ENCODE results near the gene CHD1. TPM values are rescaled to one million over a fixed set of nuclear protein-coding genes. Genes with fewer than 3 reads are reported as not detected.

The CHD1 gene
- total and polyA plus RNA-seq, 9 of the 15 experiments (the other 6 are each of a cell fraction or from before 2014, with no cell fraction given), result 27.3 to 133 (median 58.7) TPM

DNA sequence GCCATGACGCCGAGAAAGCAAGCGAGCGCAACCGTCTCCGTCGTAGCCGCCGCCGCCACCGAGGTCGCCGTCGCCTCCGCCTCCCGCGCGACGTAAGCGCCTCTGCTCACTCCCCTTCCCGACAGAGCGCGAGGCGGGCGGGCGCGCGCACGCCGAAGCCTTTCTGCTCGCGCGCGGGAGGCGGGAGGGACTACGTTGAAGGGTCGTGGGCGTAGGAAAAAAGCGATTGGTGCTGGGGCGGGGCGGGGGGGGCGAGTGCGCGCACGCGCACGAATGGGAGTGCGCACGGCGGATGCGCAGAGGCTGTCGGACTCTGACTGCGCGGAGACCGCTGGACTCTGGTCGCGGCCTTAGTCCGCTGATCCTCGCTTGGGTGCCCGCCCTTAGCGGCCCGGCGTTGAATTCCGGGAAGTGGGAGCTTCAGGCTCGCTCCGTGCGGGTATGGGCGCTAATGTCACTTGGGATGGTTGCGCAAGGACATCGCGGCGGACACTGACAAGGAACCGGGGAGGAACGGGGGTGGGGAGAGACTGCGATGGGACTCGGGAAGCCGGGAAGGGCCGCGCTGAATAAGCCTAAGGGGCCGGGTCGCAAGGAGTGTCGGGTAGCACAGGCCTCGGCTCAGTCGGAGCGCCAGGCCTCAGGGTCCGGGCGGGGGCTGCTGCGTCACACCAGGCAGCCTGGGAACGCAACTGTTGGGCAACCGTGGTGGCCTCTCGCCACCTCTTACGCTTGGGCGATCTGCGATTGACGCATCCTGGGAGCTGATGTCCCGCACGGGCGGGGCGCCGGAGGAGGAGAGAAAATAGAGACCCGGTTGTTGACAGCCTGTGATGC lies at the start of gene CHD1 (continued):
- TF ChIP-seq, protein P1, sequence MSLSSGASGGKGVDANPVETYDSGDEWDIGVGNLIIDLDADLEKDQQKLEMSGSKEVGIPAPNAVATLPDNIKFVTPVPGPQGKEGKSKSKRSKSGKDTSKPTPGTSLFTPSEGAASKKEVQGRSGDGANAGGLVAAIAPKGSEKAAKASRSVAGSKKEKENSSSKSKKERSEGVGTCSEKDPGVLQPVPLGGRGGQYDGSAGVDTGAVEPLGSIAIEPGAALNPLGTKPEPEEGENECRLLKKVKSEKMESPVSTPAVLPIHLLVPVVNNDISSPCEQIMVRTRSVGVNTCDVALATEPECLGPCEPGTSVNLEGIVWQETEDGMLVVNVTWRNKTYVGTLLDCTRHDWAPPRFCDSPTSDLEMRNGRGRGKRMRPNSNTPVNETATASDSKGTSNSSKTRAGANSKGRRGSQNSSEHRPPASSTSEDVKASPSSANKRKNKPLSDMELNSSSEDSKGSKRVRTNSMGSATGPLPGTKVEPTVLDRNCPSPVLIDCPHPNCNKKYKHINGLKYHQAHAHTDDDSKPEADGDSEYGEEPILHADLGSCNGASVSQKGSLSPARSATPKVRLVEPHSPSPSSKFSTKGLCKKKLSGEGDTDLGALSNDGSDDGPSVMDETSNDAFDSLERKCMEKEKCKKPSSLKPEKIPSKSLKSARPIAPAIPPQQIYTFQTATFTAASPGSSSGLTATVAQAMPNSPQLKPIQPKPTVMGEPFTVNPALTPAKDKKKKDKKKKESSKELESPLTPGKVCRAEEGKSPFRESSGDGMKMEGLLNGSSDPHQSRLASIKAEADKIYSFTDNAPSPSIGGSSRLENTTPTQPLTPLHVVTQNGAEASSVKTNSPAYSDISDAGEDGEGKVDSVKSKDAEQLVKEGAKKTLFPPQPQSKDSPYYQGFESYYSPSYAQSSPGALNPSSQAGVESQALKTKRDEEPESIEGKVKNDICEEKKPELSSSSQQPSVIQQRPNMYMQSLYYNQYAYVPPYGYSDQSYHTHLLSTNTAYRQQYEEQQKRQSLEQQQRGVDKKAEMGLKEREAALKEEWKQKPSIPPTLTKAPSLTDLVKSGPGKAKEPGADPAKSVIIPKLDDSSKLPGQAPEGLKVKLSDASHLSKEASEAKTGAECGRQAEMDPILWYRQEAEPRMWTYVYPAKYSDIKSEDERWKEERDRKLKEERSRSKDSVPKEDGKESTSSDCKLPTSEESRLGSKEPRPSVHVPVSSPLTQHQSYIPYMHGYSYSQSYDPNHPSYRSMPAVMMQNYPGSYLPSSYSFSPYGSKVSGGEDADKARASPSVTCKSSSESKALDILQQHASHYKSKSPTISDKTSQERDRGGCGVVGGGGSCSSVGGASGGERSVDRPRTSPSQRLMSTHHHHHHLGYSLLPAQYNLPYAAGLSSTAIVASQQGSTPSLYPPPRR (CRISPR knock-in tag; IDR thresholded peaks at IDR 0.05; ENCODE audit: borderline replicate concordance), result no peak
- TF ChIP-seq ZKSCAN8 (CRISPR knock-in tag; IDR thresholded peaks at IDR 0.05), result no peak
- TF ChIP-seq CREB1 (IDR thresholded peaks at IDR 0.05), result peak; percentile 92
- peak; percentile 79 for TF ChIP-seq CREB1 (CRISPR knock-in tag; IDR thresholded peaks at IDR 0.05)
- no peak for TF ChIP-seq ASH1L (IDR thresholded peaks at IDR 0.05; ENCODE audit: borderline replicate concordance, low read depth, partially characterized antibody)
- no peak for TF ChIP-seq ELF4 (CRISPR knock-in tag; IDR thresholded peaks at IDR 0.05)
- no peak for TF ChIP-seq RBM17 (IDR thresholded peaks at IDR 0.05; ENCODE audit: borderline replicate concordance, low read depth, low read length)
- TF ChIP-seq, protein P2, sequence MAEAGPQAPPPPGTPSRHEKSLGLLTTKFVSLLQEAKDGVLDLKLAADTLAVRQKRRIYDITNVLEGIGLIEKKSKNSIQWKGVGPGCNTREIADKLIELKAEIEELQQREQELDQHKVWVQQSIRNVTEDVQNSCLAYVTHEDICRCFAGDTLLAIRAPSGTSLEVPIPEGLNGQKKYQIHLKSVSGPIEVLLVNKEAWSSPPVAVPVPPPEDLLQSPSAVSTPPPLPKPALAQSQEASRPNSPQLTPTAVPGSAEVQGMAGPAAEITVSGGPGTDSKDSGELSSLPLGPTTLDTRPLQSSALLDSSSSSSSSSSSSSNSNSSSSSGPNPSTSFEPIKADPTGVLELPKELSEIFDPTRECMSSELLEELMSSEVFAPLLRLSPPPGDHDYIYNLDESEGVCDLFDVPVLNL (CRISPR knock-in tag; IDR thresholded peaks at IDR 0.05; ENCODE audit: low read depth), result no peak
- TF ChIP-seq, protein P3, sequence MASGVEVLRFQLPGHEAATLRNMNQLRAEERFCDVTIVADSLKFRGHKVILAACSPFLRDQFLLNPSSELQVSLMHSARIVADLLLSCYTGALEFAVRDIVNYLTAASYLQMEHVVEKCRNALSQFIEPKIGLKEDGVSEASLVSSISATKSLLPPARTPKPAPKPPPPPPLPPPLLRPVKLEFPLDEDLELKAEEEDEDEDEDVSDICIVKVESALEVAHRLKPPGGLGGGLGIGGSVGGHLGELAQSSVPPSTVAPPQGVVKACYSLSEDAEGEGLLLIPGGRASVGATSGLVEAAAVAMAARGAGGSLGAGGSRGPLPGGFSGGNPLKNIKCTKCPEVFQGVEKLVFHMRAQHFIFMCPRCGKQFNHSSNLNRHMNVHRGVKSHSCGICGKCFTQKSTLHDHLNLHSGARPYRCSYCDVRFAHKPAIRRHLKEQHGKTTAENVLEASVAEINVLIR (CRISPR knock-in tag; IDR thresholded peaks at IDR 0.05), result 0 out of 2 replicates have a peak, but pooled peaks have one; percentile 24
- TF ChIP-seq ZNF239 (CRISPR knock-in tag; IDR thresholded peaks at IDR 0.05), result no peak; the same call in 1 of the 2 replicates
- peak; percentile 71 for TF ChIP-seq FOSL1 (tag; conservative IDR thresholded peaks at IDR 0.05)
- TF ChIP-seq ZNF561 (CRISPR knock-in tag; conservative IDR thresholded peaks at IDR 0.05), result no peak
- no peak for TF ChIP-seq CCAR2 (IDR thresholded peaks at IDR 0.05; ENCODE audit: low read depth, low read length)
- TF ChIP-seq PYGO2 (tag; IDR thresholded peaks at IDR 0.05), result no peak
- TF ChIP-seq CXXC5 (CRISPR knock-in tag; IDR thresholded peaks at IDR 0.05), result peak; percentile 90
- TF ChIP-seq ZNF41 (CRISPR knock-in tag; conservative IDR thresholded peaks at IDR 0.05), result 0 out of 2 replicates have a peak, but pooled peaks have one; percentile 39
- TF ChIP-seq HDGF (IDR thresholded peaks at IDR 0.05), result 0 out of 2 replicates have a peak, but pooled peaks have one; percentile 20
- 0 out of 2 replicates have a peak, but pooled peaks have one; percentile 39 for TF ChIP-seq PTBP1 (IDR thresholded peaks at IDR 0.05; ENCODE audit: low read depth, low read length)
- TF ChIP-seq LCOR (CRISPR knock-in tag; IDR thresholded peaks at IDR 0.05), result peak; percentile 91
